CD4-positive, alpha-beta memory T cell (primary cell): ENCODE measurements around the gene B9D2. TPM values are rescaled to one million over a fixed set of nuclear protein-coding genes. Genes with fewer than 3 reads are reported as not detected.

ENCODE experiments used
- CTCF ChIA-PET: fragments of 350-600 bp; sonication (Branson Sonifier 250); formaldehyde crosslinking; loops from one replicate; lab custom pipeline; 2021; ENCODE audit warnings: inconsistent platforms; ENCODE audit not compliant: partially characterized antibody; lab: Charles Lee
- POLR2A ChIA-PET: fragments of 350-600 bp; sonication (Branson Sonifier 250); formaldehyde crosslinking; loops from one replicate; lab custom pipeline; 2021; ENCODE audit not compliant: partially characterized antibody; lab: Charles Lee
- DNase-seq, 5 donors: peaks; one replicate each; pipeline versions ENCODE4 v3.0.0 to v3.0.0-alpha.2; 2020 to 2022; ENCODE audit warnings: mixed read lengths in 1 of 5
- H3K27ac ChIP-seq: one replicate; pipeline ENCODE4 v1.7.0; 2013; ENCODE audit warnings: low read depth, low read length
- H3K27me3 ChIP-seq: 2 replicates; pipeline ENCODE4 v1.7.0; 2013; ENCODE audit warnings: mild to moderate bottlenecking, low read length, moderate library complexity; ENCODE audit not compliant: insufficient read depth
- H3K36me3 ChIP-seq: 2 replicates; pipeline ENCODE4 v1.7.0; 2013; ENCODE audit warnings: mild to moderate bottlenecking, low read length, moderate library complexity; ENCODE audit not compliant: insufficient read depth
- H3K4me1 ChIP-seq: 2 replicates; pipeline ENCODE4 v1.7.0; 2013; ENCODE audit warnings: mild to moderate bottlenecking, low read length, moderate library complexity; ENCODE audit not compliant: insufficient read depth
- H3K4me3 ChIP-seq, 2 donors: one replicate each; pipeline ENCODE4 v1.7.0; 2013; ENCODE audit warnings: low read length in 2 of 2, mild to moderate bottlenecking in 1 of 2
- H3K9me3 ChIP-seq, 2 donors: one replicate each; pipeline ENCODE4 v1.7.0; 2013; ENCODE audit warnings: low read length in 2 of 2, control low read depth in 1 of 2; ENCODE audit not compliant: control insufficient read depth in 1 of 2
- H3K27ac Mint-ChIP-seq, 7 donors: one replicate each; pipeline ENCODE4 v1.8.0; 2020 to 2021; ENCODE audit warnings: mixed read lengths in 7 of 7, mild to moderate bottlenecking in 6 of 7, inconsistent platforms in 3 of 7, moderate library complexity in 3 of 7
- H3K27me3 Mint-ChIP-seq, 2 donors: one replicate each; pipeline ENCODE4 v1.8.0; 2020 to 2021; ENCODE audit warnings: mixed read lengths in 2 of 2
- H3K36me3 Mint-ChIP-seq, 2 donors: one replicate each; pipeline ENCODE4 v1.8.0; 2020 to 2021; ENCODE audit warnings: mixed read lengths in 2 of 2, inconsistent platforms in 1 of 2, mild to moderate bottlenecking in 1 of 2
- H3K4me1 Mint-ChIP-seq, 4 donors: one replicate each; pipeline ENCODE4 v1.8.0; 2020 to 2021; ENCODE audit warnings: mixed read lengths in 4 of 4, mild to moderate bottlenecking in 1 of 4
- H3K4me3 Mint-ChIP-seq, 8 donors: one replicate each; pipeline ENCODE4 v1.8.0; 2020 to 2021; ENCODE audit warnings: mixed read lengths in 8 of 8, mild to moderate bottlenecking in 7 of 8, moderate library complexity in 6 of 8, inconsistent platforms in 3 of 8
- H3K9me3 Mint-ChIP-seq, 8 donors: one replicate each; pipeline ENCODE4 v1.8.0; 2020 to 2021; ENCODE audit warnings: mixed read lengths in 8 of 8, mild to moderate bottlenecking in 5 of 8, inconsistent platforms in 3 of 8, moderate library complexity in 1 of 8
- intact Hi-C: fragments of 100-400 bp; cut with micrococcal nuclease; formaldehyde crosslinking; loops from one replicate; pipeline ENCODE4 v1.15.1; 2023
- polyA plus RNA-seq, 2 donors: library from polyadenylated mRNA; unstranded; fragments of 300-500 nt; fragmentation: Illumina TruSeq; gene quantifications; one replicate each; pipeline ENCODE4 v1.2.3, GENCODE V29; 2021
- total RNA-seq, 2 experiments: library from RNA; stranded (reverse); gene quantifications; one replicate each; pipeline ENCODE4 v1.2.3, GENCODE V29; 2021

Gene B9D2
- total and polyA plus RNA-seq, 4 experiments from 2014 or later, result 11.6 to 22.4 (median 14.0) TPM

GRCh38 chr19:41305927-41306793 is 57.8 kb downstream of the B9D2 start:
- H3K36me3 ChIP-seq, result peaks cover 35% of the 10 kb centered on the region
- POLR2A ChIA-PET, result interaction anchor here (0.9 to 26.9 kb wide), 17 partner anchors 8 to 643 kb away, joined by 3 to 711 read pairs (median 8); partner anchors contain the start of genes B9D2, DMAC2, HNRNPUL1 and RAB4B
- H3K4me1 Mint-ChIP-seq, result peaks cover 58 to 98% (median 82%) of the 10 kb centered on the region in 4 donors

GRCh38 chr19:41304706-41305483 is 59.1 kb downstream of the B9D2 start:
- Histone ChIP-seq H3K9me3 (no peaks in the 10 kb centered on the region), H3K4me3 (peak overlapping the region in 1 of 2 donors; percentile 41), H3K4me1 (peaks cover 98% of the 10 kb centered on the region), H3K36me3 (peaks cover 46% of the 10 kb centered on the region), H3K27ac (peak overlapping the region; percentile 76), H3K27me3 (no peaks in the 10 kb centered on the region)
- Mint-ChIP-seq H3K27ac (peak overlapping the region; percentile 97 to 100 (median 99)), H3K27me3 (no peaks in the 10 kb centered on the region), H3K4me1 (peaks cover 63 to 98% (median 85%) of the 10 kb centered on the region in 4 donors), H3K36me3 (peaks cover 54 to 81% of the 10 kb centered on the region in 2 donors), H3K9me3 (peaks cover 0 to 7% (median 0%) of the 10 kb centered on the region in 8 donors), H3K4me3 (peak overlapping the region; percentile 77 to 100 (median 90))
- POLR2A ChIA-PET, result interaction anchor here (1.0 to 26.9 kb wide), 12 partner anchors 7 to 244 kb away, joined by 3 to 711 read pairs (median 7); partner anchors contain the start of genes B9D2, CYP2S1, HNRNPUL1 and TGFB1
- no peak for DNase-seq
- CTCF ChIA-PET, result interaction anchor here (0.8 to 12.4 kb wide), 10 partner anchors 8 to 670 kb away, joined by 3 to 165 read pairs (median 8); partner anchors contain the start of genes B9D2 and HNRNPUL1
- intact Hi-C loops, result loop anchor here (5.0 kb wide), 1 partner anchor 163 kb away; no protein-coding TSS in a partner anchor

More at GRCh38 chr19:41305927-41306793, 57.8 kb downstream of the B9D2 start:
- Mint-ChIP-seq H3K27me3 (no peaks in the 10 kb centered on the region), H3K27ac (peak overlapping the region; percentile 97 to 100 (median 99)), H3K9me3 (peaks cover 0 to 12% (median 0%) of the 10 kb centered on the region in 8 donors), H3K36me3 (peaks cover 45 to 79% of the 10 kb centered on the region in 2 donors), H3K4me3 (peak overlapping the region; percentile 80 to 100 (median 97))
- CTCF ChIA-PET, result interaction anchor here (0.9 to 12.4 kb wide), 9 partner anchors 10 to 333 kb away, joined by 3 to 165 read pairs (median 5); partner anchors contain the start of genes B9D2 and HNRNPUL1
- H3K4me1 ChIP-seq, result peaks cover 92% of the 10 kb centered on the region
- DNase-seq, result peak in 1 of 5 donors; percentile 44
- intact Hi-C loops, result loop anchor here (5.0 kb wide), 1 partner anchor 164 kb away; no protein-coding TSS in a partner anchor
- peak overlapping the region in 1 of 2 donors; percentile 54 for H3K4me3 ChIP-seq
- peak overlapping the region; percentile 92 for H3K27ac ChIP-seq
- no peaks in the 10 kb centered on the region for H3K9me3 ChIP-seq
- H3K27me3 ChIP-seq, result no peaks in the 10 kb centered on the region

Other genes with a start within 250 kb of the B9D2 start
- not detected for gene CYP2F1, start 249.7 kb downstream of the B9D2 start, total RNA-seq
- not detected for gene CYP2F1, start 249.7 kb downstream of the B9D2 start, polyA plus RNA-seq
- gene CYP2S1, start 170.9 kb downstream of the B9D2 start, total RNA-seq, result under 1 TPM; 0.15 to 0.28 TPM
- not detected for gene CYP2S1, start 170.9 kb downstream of the B9D2 start, polyA plus RNA-seq
- under 1 TPM in 1 of 2 experiments, not detected in 1; 0.32 TPM for gene AXL, start 144.9 kb downstream of the B9D2 start, total RNA-seq
- gene AXL, start 144.9 kb downstream of the B9D2 start, polyA plus RNA-seq, result under 1 TPM; 0.10 to 0.29 TPM
- 100 to 1,000 TPM; 300 TPM for gene HNRNPUL1, start 99.8 kb downstream of the B9D2 start, total RNA-seq
- 100 to 1,000 TPM in 1 of 2 donors, 10 to 100 TPM in 1; 37.8 to 110 TPM for gene HNRNPUL1, start 99.8 kb downstream of the B9D2 start, polyA plus RNA-seq
- gene CCDC97, start 54.0 kb downstream of the B9D2 start, total RNA-seq, result 10 to 100 TPM; 56.4 to 61.4 TPM
- 10 to 100 TPM; 23.2 to 32.3 TPM for gene CCDC97, start 54.0 kb downstream of the B9D2 start, polyA plus RNA-seq
- gene TGFB1, start 10.2 kb downstream of the B9D2 start, total RNA-seq, result 100 to 1,000 TPM; 136 to 143 TPM
- gene TGFB1, start 10.2 kb downstream of the B9D2 start, polyA plus RNA-seq, result 10 to 100 TPM; 28.1 to 83.7 TPM
- gene TMEM91, start 12.4 kb upstream of the B9D2 start, total RNA-seq, result 10 to 100 TPM; 14.3 to 16.1 TPM
- gene TMEM91, start 12.4 kb upstream of the B9D2 start, polyA plus RNA-seq, result 1 to 10 TPM; 4.8 to 4.9 TPM
- 10 to 100 TPM; 18.2 to 23.0 TPM for gene EXOSC5, start 33.2 kb upstream of the B9D2 start, total RNA-seq
- gene EXOSC5, start 33.2 kb upstream of the B9D2 start, polyA plus RNA-seq, result 10 to 100 TPM; 46.4 to 58.6 TPM
- 10 to 100 TPM; 23.6 to 27.1 TPM for gene BCKDHA, start 33.7 kb upstream of the B9D2 start, total RNA-seq
- 10 to 100 TPM; 59.7 to 65.1 TPM for gene BCKDHA, start 33.7 kb upstream of the B9D2 start, polyA plus RNA-seq
- 1 to 10 TPM; 2.9 to 3.2 TPM for gene B3GNT8, start 63.2 kb upstream of the B9D2 start, total RNA-seq
- 1 to 10 TPM in 1 of 2 donors, under 1 TPM in 1; 0.64 to 7.1 TPM for gene B3GNT8, start 63.2 kb upstream of the B9D2 start, polyA plus RNA-seq
- 10 to 100 TPM; 27.7 to 28.9 TPM for gene DMAC2, start 75.8 kb upstream of the B9D2 start, total RNA-seq
- gene DMAC2, start 75.8 kb upstream of the B9D2 start, polyA plus RNA-seq, result 10 to 100 TPM; 43.1 to 58.2 TPM
- not detected for gene ERICH4, start 79.0 kb upstream of the B9D2 start, total RNA-seq
- not detected for gene ERICH4, start 79.0 kb upstream of the B9D2 start, polyA plus RNA-seq
- 10 to 100 TPM; 42.8 to 48.7 TPM for gene CEACAM21, start 212.0 kb upstream of the B9D2 start, total RNA-seq
- 10 to 100 TPM; 60.4 to 61.2 TPM for gene CEACAM21, start 212.0 kb upstream of the B9D2 start, polyA plus RNA-seq